Activated CD4-positive, alpha-beta memory T cell treated with anti-CD3 and anti-CD28 coated beads, Interleukin-2, amount 10 ng/mL, durations not matched to agents 7 days and 5 days (primary cell): ENCODE data around the gene GPSM1. TPM values are rescaled to one million over a fixed set of nuclear protein-coding genes. Genes with fewer than 3 reads are reported as not detected.

Experiments
- CTCF ChIA-PET: fragments of 350-600 bp; sonication (Branson Sonifier 250); formaldehyde crosslinking; loops from one replicate; lab custom pipeline; 2021; ENCODE audit warnings: antibody characterized with exemption, inconsistent platforms; lab: Charles Lee
- POLR2A ChIA-PET: fragments of 350-600 bp; sonication (Branson Sonifier 250); formaldehyde crosslinking; loops from one replicate; lab custom pipeline; 2021; ENCODE audit warnings: antibody characterized with exemption; lab: Charles Lee
- DNase-seq: peaks from one replicate; pipeline ENCODE4 v3.0.0-alpha.2; 2020
- H3K27ac Mint-ChIP-seq: one replicate; pipeline ENCODE4 v1.8.0; 2021; ENCODE audit warnings: mild to moderate bottlenecking, mixed read lengths
- H3K27me3 Mint-ChIP-seq: one replicate; pipeline ENCODE4 v1.8.0; 2021; ENCODE audit warnings: mixed read lengths
- H3K36me3 Mint-ChIP-seq: one replicate; pipeline ENCODE4 v1.8.0; 2021; ENCODE audit warnings: low read depth, mixed read lengths
- H3K4me1 Mint-ChIP-seq: one replicate; pipeline ENCODE4 v1.8.0; 2021; ENCODE audit warnings: mixed read lengths
- H3K4me3 Mint-ChIP-seq: one replicate; pipeline ENCODE4 v1.8.0; 2021; ENCODE audit warnings: mild to moderate bottlenecking, mixed read lengths
- H3K9me3 Mint-ChIP-seq: one replicate; pipeline ENCODE4 v1.8.0; 2021; ENCODE audit warnings: mixed read lengths
- total RNA-seq, 2 experiments: library from RNA; stranded (reverse); gene quantifications; one replicate each; pipeline ENCODE4 v1.2.3, GENCODE V29; 2021

The GPSM1 gene
- total RNA-seq = 1 to 10 TPM; 6.0 to 6.5 TPM

GRCh38 chr9:136327304-136327974 is at the start of gene GPSM1:
Gene GPSM1 (plus strand): TSS chr9:136327539. CDS start chr9:136327696, 157 bp downstream.
- Mint-ChIP-seq H3K4me3 (peak within 1 kb of the TSS; percentile 51), H3K9me3 (no peaks in the 10 kb centered on the region), H3K36me3 (no peaks in the 10 kb centered on the region), H3K27ac (no peak within 1 kb of the TSS), H3K27me3 (no peaks in the 10 kb centered on the region), H3K4me1 (peaks cover 5% of the 10 kb centered on the region)
- ChIA-PET CTCF (no interaction called here), POLR2A (interaction anchor here (1.1 kb wide), 1 partner anchor 36 kb away, joined by 3 read pairs; the partner anchor contains the start of gene DNLZ)
- DNase-seq = peak; percentile 32

- Mint-ChIP-seq H3K27me3 (no peaks in the 10 kb centered on the region), H3K4me1 (peaks cover 3% of the 10 kb centered on the region), H3K27ac (no peak overlapping the region), H3K9me3 (no peaks in the 10 kb centered on the region), H3K36me3 (no peaks in the 10 kb centered on the region), H3K4me3 (no peak overlapping the region)
- POLR2A ChIA-PET = interaction anchor here (1.4 kb wide), 1 partner anchor 10 kb away, joined by 5 read pairs; no protein-coding TSS in a partner anchor
- DNase-seq = no peak
- CTCF ChIA-PET = interaction anchor here (2.3 kb wide), 1 partner anchor 11 kb away, joined by 7 read pairs; no protein-coding TSS in a partner anchor
Measured at GRCh38 chr9:136277746-136278145, 49.6 kb upstream of the GPSM1 start.

- Mint-ChIP-seq H3K27me3 (no peaks in the 10 kb centered on the region), H3K27ac (no peak overlapping the region), H3K36me3 (no peaks in the 10 kb centered on the region), H3K4me3 (no peak overlapping the region), H3K4me1 (peaks cover 3% of the 10 kb centered on the region), H3K9me3 (no peaks in the 10 kb centered on the region)
- ChIA-PET POLR2A (interaction anchor here (1.4 kb wide), 1 partner anchor 11 kb away, joined by 5 read pairs; no protein-coding TSS in a partner anchor), CTCF (interaction anchor here (2.3 kb wide), 1 partner anchor 11 kb away, joined by 7 read pairs; no protein-coding TSS in a partner anchor)
- no peak for DNase-seq
Measured at GRCh38 chr9:136278221-136278620, 49.1 kb upstream of the GPSM1 start.

GRCh38 chr9:136278894-136279293 is 48.4 kb upstream of the GPSM1 start:
- peaks cover 6% of the 10 kb centered on the region for H3K4me1 Mint-ChIP-seq
- ChIA-PET CTCF (interaction anchor here (1.0 to 2.3 kb wide), 2 partner anchors 12 to 92 kb away, joined by 3 to 7 read pairs; no protein-coding TSS in a partner anchor), POLR2A (no interaction called here)
- no peaks in the 10 kb centered on the region for H3K9me3 Mint-ChIP-seq
- H3K36me3 Mint-ChIP-seq = no peaks in the 10 kb centered on the region
- DNase-seq = no peak
- H3K27me3 Mint-ChIP-seq = peaks cover 1% of the 10 kb centered on the region
- no peak overlapping the region for H3K27ac Mint-ChIP-seq
- no peak overlapping the region for H3K4me3 Mint-ChIP-seq

- Mint-ChIP-seq H3K27me3 (peaks cover 1% of the 10 kb centered on the region), H3K27ac (no peak overlapping the region), H3K4me1 (peaks cover 6% of the 10 kb centered on the region), H3K36me3 (no peaks in the 10 kb centered on the region), H3K4me3 (no peak overlapping the region), H3K9me3 (no peaks in the 10 kb centered on the region)
- ChIA-PET CTCF (interaction anchor here (1.0 to 2.3 kb wide), 2 partner anchors 12 to 93 kb away, joined by 3 to 7 read pairs; no protein-coding TSS in a partner anchor), POLR2A (no interaction called here)
- no peak for DNase-seq
Measured at GRCh38 chr9:136279471-136279870, 47.9 kb upstream of the GPSM1 start.

- H3K27ac Mint-ChIP-seq = no peak overlapping the region
- H3K4me1 Mint-ChIP-seq = peaks cover 6% of the 10 kb centered on the region
- no peaks in the 10 kb centered on the region for H3K36me3 Mint-ChIP-seq
- H3K9me3 Mint-ChIP-seq = no peaks in the 10 kb centered on the region
- peaks cover 1% of the 10 kb centered on the region for H3K27me3 Mint-ChIP-seq
- ChIA-PET CTCF (no interaction called here), POLR2A (no interaction called here)
- H3K4me3 Mint-ChIP-seq = no peak overlapping the region
- no peak for DNase-seq
Measured at GRCh38 chr9:136280535-136281315, 46.6 kb upstream of the GPSM1 start.

- CTCF ChIA-PET = interaction anchor here (1.6 kb wide), 1 partner anchor 14 kb away, joined by 5 read pairs; no protein-coding TSS in a partner anchor
- H3K9me3 Mint-ChIP-seq = no peaks in the 10 kb centered on the region
- POLR2A ChIA-PET = no interaction called here
- H3K27ac Mint-ChIP-seq = no peak overlapping the region
- H3K27me3 Mint-ChIP-seq = peaks cover 1% of the 10 kb centered on the region
- H3K4me3 Mint-ChIP-seq = no peak overlapping the region
- no peak for DNase-seq
- H3K4me1 Mint-ChIP-seq = peaks cover 6% of the 10 kb centered on the region
- H3K36me3 Mint-ChIP-seq = no peaks in the 10 kb centered on the region
Measured at GRCh38 chr9:136281421-136282271, 45.7 kb upstream of the GPSM1 start.

GRCh38 chr9:136282272-136282861 is 45.0 kb upstream of the GPSM1 start:
- Mint-ChIP-seq H3K4me3 (no peak overlapping the region), H3K4me1 (peaks cover 6% of the 10 kb centered on the region), H3K9me3 (no peaks in the 10 kb centered on the region), H3K27me3 (peaks cover 1% of the 10 kb centered on the region), H3K27ac (no peak overlapping the region), H3K36me3 (no peaks in the 10 kb centered on the region)
- ChIA-PET CTCF (interaction anchor here (1.6 kb wide), 1 partner anchor 15 kb away, joined by 5 read pairs; no protein-coding TSS in a partner anchor), POLR2A (no interaction called here)
- no peak for DNase-seq

GRCh38 chr9:136283291-136284235 is 43.8 kb upstream of the GPSM1 start:
- no peak overlapping the region for H3K4me3 Mint-ChIP-seq
- peaks cover 6% of the 10 kb centered on the region for H3K4me1 Mint-ChIP-seq
- H3K9me3 Mint-ChIP-seq = no peaks in the 10 kb centered on the region
- H3K36me3 Mint-ChIP-seq = no peaks in the 10 kb centered on the region
- peaks cover 1% of the 10 kb centered on the region for H3K27me3 Mint-ChIP-seq
- no peak overlapping the region for H3K27ac Mint-ChIP-seq
- CTCF ChIA-PET = interaction anchor here (0.6 to 1.1 kb wide), 3 partner anchors 13 to 1149 kb away, joined by 3 to 5 read pairs (median 3); no protein-coding TSS in a partner anchor
- DNase-seq = peak; percentile 74
- POLR2A ChIA-PET = interaction anchor here (1.1 kb wide), 1 partner anchor 17 kb away, joined by 3 read pairs; no protein-coding TSS in a partner anchor

GRCh38 chr9:136284311-136284710 is 43.0 kb upstream of the GPSM1 start:
- H3K4me1 Mint-ChIP-seq = peaks cover 6% of the 10 kb centered on the region
- no peak overlapping the region for H3K4me3 Mint-ChIP-seq
- H3K36me3 Mint-ChIP-seq = no peaks in the 10 kb centered on the region
- ChIA-PET POLR2A (no interaction called here), CTCF (interaction anchor here (0.6 to 1.1 kb wide), 2 partner anchors 13 to 116 kb away, joined by 3 read pairs; no protein-coding TSS in a partner anchor)
- H3K27me3 Mint-ChIP-seq = peaks cover 1% of the 10 kb centered on the region
- no peak for DNase-seq
- no peak overlapping the region for H3K27ac Mint-ChIP-seq
- no peaks in the 10 kb centered on the region for H3K9me3 Mint-ChIP-seq

GRCh38 chr9:136284951-136285350 is 42.4 kb upstream of the GPSM1 start:
- Mint-ChIP-seq H3K27ac (no peak overlapping the region), H3K4me1 (peaks cover 6% of the 10 kb centered on the region), H3K36me3 (no peaks in the 10 kb centered on the region), H3K4me3 (no peak overlapping the region), H3K9me3 (no peaks in the 10 kb centered on the region), H3K27me3 (peaks cover 1% of the 10 kb centered on the region)
- CTCF ChIA-PET = no interaction called here
- POLR2A ChIA-PET = no interaction called here
- DNase-seq = no peak
